ENCODE results near the gene GBGT1.

The GBGT1 gene

GRCh38 chr9:133119846-133120500 is 43.7 kb downstream of the GBGT1 start:
- peaks cover 45% of the 10 kb centered on the region for H3K4me1 ChIP-seq (ENCODE audit: insufficient read depth, insufficient read length)
- H3K4me3 ChIP-seq (ENCODE audit: insufficient read length, low read depth), result peak overlapping the region; percentile 53
- no peak for DNase-seq (ENCODE audit: low read depth, low spot score)
- H3K36me3 ChIP-seq (ENCODE audit: insufficient read depth, insufficient read length, low read length), result peaks cover 14% of the 10 kb centered on the region
- peaks cover 7% of the 10 kb centered on the region for H3K27me3 ChIP-seq (ENCODE audit: insufficient read depth, insufficient read length)
- H3K9me3 ChIP-seq (ENCODE audit: insufficient read depth, low read length), result no peaks in the 10 kb centered on the region
- H3K9ac ChIP-seq (ENCODE audit: insufficient read length, low read depth), result peak overlapping the region; percentile 94
- TF ChIP-seq SUZ12 (IDR thresholded peaks at IDR 0.05; ENCODE audit: extremely low read depth, insufficient read depth, insufficient read length) (no peak), ZNF274 (IDR thresholded peaks at IDR 0.05; ENCODE audit: low read depth, low read length) (no peak), YY1 (IDR thresholded peaks at IDR 0.05; ENCODE audit: insufficient read depth, insufficient read length) (no peak)

- peaks cover 52% of the 10 kb centered on the region for H3K4me1 ChIP-seq (ENCODE audit: insufficient read depth, insufficient read length)
- H3K4me3 ChIP-seq (ENCODE audit: insufficient read length, low read depth), result no peak overlapping the region
- DNase-seq (ENCODE audit: low read depth, low spot score), result no peak
- TF ChIP-seq ZNF274 (IDR thresholded peaks at IDR 0.05; ENCODE audit: low read depth, low read length), result no peak
- TF ChIP-seq SUZ12 (IDR thresholded peaks at IDR 0.05; ENCODE audit: extremely low read depth, insufficient read depth, insufficient read length), result no peak
- TF ChIP-seq YY1 (IDR thresholded peaks at IDR 0.05; ENCODE audit: insufficient read depth, insufficient read length), result no peak
- peaks cover 7% of the 10 kb centered on the region for H3K27me3 ChIP-seq (ENCODE audit: insufficient read depth, insufficient read length)
- peak overlapping the region; percentile 44 for H3K9ac ChIP-seq (ENCODE audit: insufficient read length, low read depth)
- H3K36me3 ChIP-seq (ENCODE audit: insufficient read depth, insufficient read length, low read length), result peaks cover 14% of the 10 kb centered on the region
- no peaks in the 10 kb centered on the region for H3K9me3 ChIP-seq (ENCODE audit: insufficient read depth, low read length)
These were observed 44.4 kb downstream of the GBGT1 start for GRCh38 chr9:133119103-133119845.

GRCh38 chr9:133118568-133118967 is 45.1 kb downstream of the GBGT1 start:
- no peak overlapping the region for H3K4me3 ChIP-seq (ENCODE audit: insufficient read length, low read depth)
- TF ChIP-seq YY1 (IDR thresholded peaks at IDR 0.05; ENCODE audit: insufficient read depth, insufficient read length) (no peak), SUZ12 (IDR thresholded peaks at IDR 0.05; ENCODE audit: extremely low read depth, insufficient read depth, insufficient read length) (no peak), ZNF274 (IDR thresholded peaks at IDR 0.05; ENCODE audit: low read depth, low read length) (no peak)
- H3K9me3 ChIP-seq (ENCODE audit: insufficient read depth, low read length), result no peaks in the 10 kb centered on the region
- H3K4me1 ChIP-seq (ENCODE audit: insufficient read depth, insufficient read length), result peaks cover 58% of the 10 kb centered on the region
- peaks cover 7% of the 10 kb centered on the region for H3K27me3 ChIP-seq (ENCODE audit: insufficient read depth, insufficient read length)
- no peak for DNase-seq (ENCODE audit: low read depth, low spot score)
- H3K9ac ChIP-seq (ENCODE audit: insufficient read length, low read depth), result peak overlapping the region; percentile 44
- H3K36me3 ChIP-seq (ENCODE audit: insufficient read depth, insufficient read length, low read length), result peaks cover 14% of the 10 kb centered on the region

- H3K9ac ChIP-seq (ENCODE audit: insufficient read length, low read depth), result no peak overlapping the region
- peaks cover 14% of the 10 kb centered on the region for H3K36me3 ChIP-seq (ENCODE audit: insufficient read depth, insufficient read length, low read length)
- peaks cover 61% of the 10 kb centered on the region for H3K4me1 ChIP-seq (ENCODE audit: insufficient read depth, insufficient read length)
- TF ChIP-seq YY1 (IDR thresholded peaks at IDR 0.05; ENCODE audit: insufficient read depth, insufficient read length) (no peak), SUZ12 (IDR thresholded peaks at IDR 0.05; ENCODE audit: extremely low read depth, insufficient read depth, insufficient read length) (no peak), ZNF274 (IDR thresholded peaks at IDR 0.05; ENCODE audit: low read depth, low read length) (no peak)
- H3K27me3 ChIP-seq (ENCODE audit: insufficient read depth, insufficient read length), result peaks cover 7% of the 10 kb centered on the region
- H3K4me3 ChIP-seq (ENCODE audit: insufficient read length, low read depth), result no peak overlapping the region
- DNase-seq (ENCODE audit: low read depth, low spot score), result no peak
- H3K9me3 ChIP-seq (ENCODE audit: insufficient read depth, low read length), result no peaks in the 10 kb centered on the region
These were observed 45.6 kb downstream of the GBGT1 start for GRCh38 chr9:133118179-133118520.

- DNase-seq (ENCODE audit: low read depth, low spot score), result no peak
- Histone ChIP-seq H3K36me3 (ENCODE audit: insufficient read depth, insufficient read length, low read length) (peaks cover 19% of the 10 kb centered on the region), H3K4me3 (ENCODE audit: insufficient read length, low read depth) (no peak overlapping the region), H3K9ac (ENCODE audit: insufficient read length, low read depth) (no peak overlapping the region), H3K4me1 (ENCODE audit: insufficient read depth, insufficient read length) (peaks cover 64% of the 10 kb centered on the region), H3K27me3 (ENCODE audit: insufficient read depth, insufficient read length) (peaks cover 7% of the 10 kb centered on the region), H3K9me3 (ENCODE audit: insufficient read depth, low read length) (no peaks in the 10 kb centered on the region)
- no peak for TF ChIP-seq YY1 (IDR thresholded peaks at IDR 0.05; ENCODE audit: insufficient read depth, insufficient read length)
- TF ChIP-seq SUZ12 (IDR thresholded peaks at IDR 0.05; ENCODE audit: extremely low read depth, insufficient read depth, insufficient read length), result no peak
- TF ChIP-seq ZNF274 (IDR thresholded peaks at IDR 0.05; ENCODE audit: low read depth, low read length), result no peak
These were observed 46.2 kb downstream of the GBGT1 start for GRCh38 chr9:133117271-133118178.

GRCh38 chr9:133116346-133117231 is 47.1 kb downstream of the GBGT1 start:
- peaks cover 7% of the 10 kb centered on the region for H3K27me3 ChIP-seq (ENCODE audit: insufficient read depth, insufficient read length)
- peaks cover 65% of the 10 kb centered on the region for H3K4me1 ChIP-seq (ENCODE audit: insufficient read depth, insufficient read length)
- TF ChIP-seq YY1 (IDR thresholded peaks at IDR 0.05; ENCODE audit: insufficient read depth, insufficient read length), result no peak
- TF ChIP-seq SUZ12 (IDR thresholded peaks at IDR 0.05; ENCODE audit: extremely low read depth, insufficient read depth, insufficient read length), result no peak
- TF ChIP-seq ZNF274 (IDR thresholded peaks at IDR 0.05; ENCODE audit: low read depth, low read length), result no peak
- H3K36me3 ChIP-seq (ENCODE audit: insufficient read depth, insufficient read length, low read length), result peaks cover 29% of the 10 kb centered on the region
- peak overlapping the region; percentile 58 for H3K9ac ChIP-seq (ENCODE audit: insufficient read length, low read depth)
- DNase-seq (ENCODE audit: low read depth, low spot score), result no peak
- no peaks in the 10 kb centered on the region for H3K9me3 ChIP-seq (ENCODE audit: insufficient read depth, low read length)
- H3K4me3 ChIP-seq (ENCODE audit: insufficient read length, low read depth), result no peak overlapping the region
